WTC11 (cell line): ENCODE measurements around the gene NEURL1.

Experiments used
- CBFB ChIP-seq: sonication (generic); formaldehyde crosslinking; IDR thresholded peaks from 2 replicates; pipeline ENCODE4 v1.8.1; 2022; ENCODE audit warnings: mild to moderate bottlenecking, low read depth, missing genetic modification reagents
- CREB1 ChIP-seq: sonication (generic); formaldehyde crosslinking; IDR thresholded peaks from 2 replicates; pipeline ENCODE4 v1.8.0; 2023; ENCODE audit warnings: mild to moderate bottlenecking, missing genetic modification reagents
- CREM ChIP-seq: sonication (generic); formaldehyde crosslinking; IDR thresholded peaks from 2 replicates; pipeline ENCODE4 v1.8.1; 2022; ENCODE audit warnings: mild to moderate bottlenecking, missing genetic modification reagents, moderate library complexity
- CTCF ChIP-seq: fragments of 200-600 bp; IDR thresholded peaks from 2 replicates; pipeline ENCODE4 v1.8.0; 2022; ENCODE audit warnings: antibody characterized with exemption
- E2F1 ChIP-seq: sonication (generic); formaldehyde crosslinking; IDR thresholded peaks from 2 replicates; pipeline ENCODE4 v1.8.0; 2022; ENCODE audit warnings: mild to moderate bottlenecking, missing genetic modification reagents
- E2F4 ChIP-seq: sonication (generic); formaldehyde crosslinking; IDR thresholded peaks from 2 replicates; pipeline ENCODE4 v1.8.1; 2022; ENCODE audit warnings: low read depth, mild to moderate bottlenecking, moderate library complexity, missing genetic modification reagents, borderline replicate concordance
- ELF4 ChIP-seq: sonication (generic); formaldehyde crosslinking; IDR thresholded peaks from 2 replicates; pipeline ENCODE4 v1.8.1; 2022; ENCODE audit warnings: low read depth, mild to moderate bottlenecking, moderate library complexity, missing genetic modification reagents
- FOXK1 ChIP-seq: sonication (generic); formaldehyde crosslinking; IDR thresholded peaks from 2 replicates; pipeline ENCODE4 v1.8.0; 2022; ENCODE audit warnings: mild to moderate bottlenecking, moderate library complexity, missing genetic modification reagents
- MAX ChIP-seq: sonication (generic); formaldehyde crosslinking; IDR thresholded peaks from 2 replicates; pipeline ENCODE4 v1.8.0; 2022; ENCODE audit warnings: mild to moderate bottlenecking, missing genetic modification reagents
- NFATC4 ChIP-seq: fragments of 250-450 bp; sonication (Bioruptor Pico); IDR thresholded peaks from 2 replicates; pipeline ENCODE4 v1.9.0; 2021; ENCODE audit warnings: mild to moderate bottlenecking
- TCF7 ChIP-seq: sonication (generic); formaldehyde crosslinking; IDR thresholded peaks from 2 replicates; pipeline ENCODE4 v1.8.0; 2022; ENCODE audit warnings: mild to moderate bottlenecking, low read depth, missing genetic modification reagents, moderate library complexity
- TP53 ChIP-seq: sonication (generic); formaldehyde crosslinking; IDR thresholded peaks from 2 replicates; pipeline ENCODE4 v1.8.1; 2023; ENCODE audit warnings: mild to moderate bottlenecking, missing genetic modification reagents
- ZNF671 ChIP-seq: fragments of 250-450 bp; sonication (Bioruptor Pico); IDR thresholded peaks from 2 replicates; pipeline ENCODE4 v1.8.0; 2021; ENCODE audit warnings: mild to moderate bottlenecking

GRCh38 chr10:103576076-103576471 is 82.6 kb downstream of the NEURL1 start:
- TF ChIP-seq FOXK1 (CRISPR knock-in tag): no peak
- no peak for TF ChIP-seq TCF7 (CRISPR knock-in tag)
- TF ChIP-seq NFATC4 (CRISPR knock-in tag): no peak
- no peak for TF ChIP-seq MAX
- TF ChIP-seq E2F4 (CRISPR knock-in tag): no peak
- no peak for TF ChIP-seq CBFB
- TF ChIP-seq CTCF: no peak
- no peak for TF ChIP-seq CREB1
- no peak for TF ChIP-seq ELF4 (CRISPR knock-in tag)
- no peak for TF ChIP-seq ZNF671 (CRISPR knock-in tag)
- TF ChIP-seq CREM: no peak
- no peak for TF ChIP-seq E2F1 (CRISPR knock-in tag)
- TF ChIP-seq TP53 (CRISPR knock-in tag): no peak
